NOMO-1 (cell line): ENCODE data around the gene RASAL2.
"Not testable (repeated sequence)": the region's sequence is repeated elsewhere in the genome, so short reads cannot be mapped to it uniquely, and the experiment has no call there.

Experiments
- DNase-seq, 2 experiments: peaks; one replicate each; lab custom pipeline; 2025; ENCODE audit not compliant: unreplicated experiment in 2 of 2; lab: John Stamatoyannopoulos, UW

Gene RASAL2

DNA sequence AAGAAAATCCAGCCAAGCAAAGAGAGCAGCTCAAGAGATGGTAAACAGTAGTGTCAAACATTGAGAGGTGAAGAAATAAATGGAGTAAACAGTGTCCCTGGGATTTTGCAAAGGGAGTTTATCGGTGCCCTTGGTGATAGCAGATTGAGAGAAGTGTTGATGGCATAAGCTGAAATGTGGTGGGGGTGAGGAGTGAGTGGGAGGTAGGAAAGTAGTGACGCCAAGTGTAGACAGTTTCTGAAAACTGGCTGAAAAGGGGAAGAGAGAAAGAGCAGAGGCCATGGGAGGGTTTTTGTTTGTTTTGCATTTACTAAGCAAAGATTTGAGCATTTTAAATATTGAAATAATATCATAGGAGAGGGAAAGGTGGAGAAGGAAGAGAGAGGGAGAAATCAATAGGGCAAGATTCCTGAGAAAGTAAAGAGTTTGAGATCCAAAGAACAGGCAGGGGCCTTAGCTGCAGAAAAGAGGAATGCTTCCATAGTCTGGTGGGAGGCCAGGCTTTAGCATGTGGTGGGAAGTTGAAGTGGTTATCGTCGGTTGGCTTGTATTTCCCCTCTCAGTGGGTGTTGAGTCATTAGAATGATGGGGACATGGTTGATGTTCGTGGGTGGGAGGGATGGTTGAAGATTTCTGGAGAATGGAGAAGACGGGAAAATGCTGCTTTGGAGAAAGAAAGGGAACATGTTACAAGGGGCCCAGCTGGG, 26.8 kb upstream of the RASAL2 start:
- peak; percentile 78 to 85 for DNase-seq

DNA sequence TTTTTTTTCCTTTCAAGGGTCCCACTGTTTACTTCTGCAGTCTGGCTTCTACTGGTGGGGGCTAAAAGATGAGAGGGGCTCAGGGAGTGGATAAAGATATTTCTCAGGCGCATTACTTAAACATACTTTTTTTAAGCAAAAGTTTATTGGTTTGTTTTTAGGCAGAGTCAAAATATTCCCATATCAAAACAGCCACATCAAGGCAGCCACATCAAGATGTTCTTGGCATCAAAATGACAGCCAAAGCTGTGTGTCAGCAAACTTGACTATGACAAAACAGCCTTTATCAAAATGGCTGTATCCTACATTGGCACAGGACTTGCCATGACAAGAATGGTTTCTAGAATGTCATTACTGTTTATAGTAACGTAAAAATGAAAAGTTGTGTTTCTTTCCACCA, 22.1 kb upstream of the RASAL2 start:
- no peak for DNase-seq

DNA sequence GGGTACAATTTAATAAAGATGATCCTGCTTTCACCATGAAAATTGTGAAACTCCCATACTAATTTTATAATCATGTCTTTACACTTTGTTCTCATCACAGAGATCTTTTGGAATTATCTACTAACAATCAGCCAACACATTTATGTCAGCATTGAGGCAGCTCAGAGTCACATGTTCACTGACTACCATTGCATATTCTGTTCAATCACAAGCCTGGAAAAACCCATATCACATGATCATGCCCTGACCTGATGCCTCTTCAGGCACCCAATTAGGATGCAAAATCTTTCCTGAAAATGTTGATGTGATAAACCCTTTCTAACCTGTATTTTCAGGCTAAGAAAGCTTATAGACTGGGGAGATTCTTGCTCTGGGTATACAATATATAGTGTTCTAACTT, 21.6 kb upstream of the RASAL2 start:
- DNase-seq, result no peak

DNA sequence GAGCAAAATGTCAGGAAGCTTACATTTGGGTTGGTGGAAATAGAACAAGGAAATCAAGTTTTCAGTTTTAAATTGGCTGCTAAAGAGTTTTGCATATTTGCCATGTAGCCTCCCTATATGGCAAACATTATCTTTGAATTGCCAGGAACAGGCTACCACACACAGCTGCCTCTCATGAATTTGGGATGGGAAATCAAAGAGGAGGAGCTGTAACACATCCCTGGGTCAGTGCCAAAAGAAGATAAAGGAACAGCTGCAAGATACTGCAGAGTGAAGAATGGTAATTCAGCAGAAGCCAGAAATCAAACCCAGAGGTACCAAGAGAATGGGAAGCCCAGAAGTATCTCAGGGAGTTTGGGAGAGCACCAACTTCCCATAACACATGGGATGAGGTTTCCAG, 18.6 kb upstream of the RASAL2 start:
- DNase-seq, result no peak

DNA sequence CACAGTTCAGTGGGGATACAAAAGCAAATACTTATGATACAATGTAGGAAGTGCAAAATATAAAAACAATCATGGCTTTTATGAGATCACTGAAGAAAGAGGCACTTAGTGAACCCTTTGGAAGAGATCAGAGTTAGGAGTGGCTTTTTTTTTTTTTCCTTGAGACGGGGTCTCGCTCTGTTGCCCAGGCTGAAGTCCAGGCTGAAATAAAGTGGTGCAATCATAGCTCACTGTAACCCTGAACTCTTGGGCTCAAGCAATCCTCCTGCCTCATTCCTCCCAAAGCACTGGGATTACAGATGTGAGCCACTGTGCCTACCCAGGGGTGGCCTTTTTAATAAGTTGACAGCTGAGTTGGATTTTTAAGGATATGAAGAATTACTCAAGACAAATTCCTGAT, 17.3 kb upstream of the RASAL2 start:
- DNase-seq, result no peak

DNA sequence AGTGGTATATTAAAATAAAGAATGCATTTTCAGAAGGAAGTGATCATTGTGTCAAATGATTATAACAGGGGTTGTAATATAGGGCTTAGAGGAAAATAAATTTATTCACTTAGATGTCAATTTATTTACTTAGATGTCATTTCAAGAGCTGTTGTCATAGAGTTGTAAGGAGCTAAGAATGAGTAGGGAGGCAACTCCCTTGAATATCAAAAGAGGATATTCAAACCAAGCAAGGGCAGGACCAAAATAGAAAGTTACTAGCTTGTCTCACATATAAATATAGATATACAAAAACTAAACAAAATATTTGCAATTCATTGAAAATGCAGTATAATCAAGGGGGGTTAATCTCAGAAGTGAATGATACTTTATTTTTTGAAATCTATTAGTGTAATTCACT, 16.0 kb upstream of the RASAL2 start:
- DNase-seq, result no peak

DNA sequence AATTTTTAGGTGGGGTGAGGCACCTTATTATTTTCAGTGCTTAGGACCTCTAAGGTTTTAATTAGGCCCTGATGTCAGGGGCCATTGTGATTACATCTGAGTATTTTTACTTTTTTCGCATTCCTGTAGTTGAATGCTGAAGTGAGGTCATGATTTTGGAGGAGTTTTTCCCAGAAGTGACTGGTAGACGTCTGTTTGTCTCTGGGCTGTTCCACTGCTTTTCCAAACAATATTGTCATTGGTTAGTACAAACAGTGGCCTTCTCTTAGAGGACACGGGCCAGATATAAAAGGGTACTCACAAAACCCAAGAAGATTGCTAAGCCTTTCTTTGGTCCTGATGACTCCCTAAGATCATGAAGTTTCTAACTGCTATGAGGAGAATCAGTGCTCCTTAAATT, 7.6 kb upstream of the RASAL2 start:
- no peak for DNase-seq

DNA sequence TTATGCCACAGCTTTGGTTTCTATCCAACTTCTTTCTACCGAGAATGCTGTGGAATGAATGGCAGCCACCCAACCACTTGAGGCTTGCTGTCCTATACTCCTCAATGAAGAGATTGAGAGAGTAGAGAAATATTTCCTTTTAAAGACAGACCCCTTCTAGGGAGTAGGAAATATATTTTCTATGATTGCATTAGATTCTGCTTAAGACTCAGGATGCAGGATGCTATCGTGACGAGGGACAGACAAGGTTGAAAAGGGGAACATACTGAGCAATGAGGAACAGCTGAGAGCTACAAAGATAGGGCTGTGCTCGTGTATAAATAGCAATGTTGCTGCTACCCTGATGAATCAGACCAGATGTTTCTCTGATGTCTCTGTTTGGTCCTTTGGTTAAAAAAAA, 7.1 kb upstream of the RASAL2 start:
- peak; percentile 13 to 89 for DNase-seq

DNA sequence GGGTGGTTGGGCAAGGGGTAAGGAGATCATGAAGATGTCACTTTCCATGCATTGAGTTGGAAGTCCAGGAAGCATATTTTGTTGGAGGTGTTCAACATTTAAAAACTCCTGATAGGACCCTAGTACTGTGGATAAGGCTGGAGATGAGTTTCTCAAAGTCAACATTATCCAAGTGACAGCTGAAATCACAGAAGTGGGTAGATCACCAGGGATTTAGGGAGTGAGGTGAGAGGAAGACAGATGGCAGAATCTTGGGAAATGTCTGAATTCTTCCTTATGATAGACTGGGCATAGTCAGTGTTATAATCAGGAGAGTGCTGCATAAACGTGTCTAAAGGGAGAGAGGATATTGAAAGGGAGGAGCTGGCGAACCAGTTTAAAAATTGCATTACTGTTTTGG, 5.3 kb upstream of the RASAL2 start:
- DNase-seq, result no peak

DNA sequence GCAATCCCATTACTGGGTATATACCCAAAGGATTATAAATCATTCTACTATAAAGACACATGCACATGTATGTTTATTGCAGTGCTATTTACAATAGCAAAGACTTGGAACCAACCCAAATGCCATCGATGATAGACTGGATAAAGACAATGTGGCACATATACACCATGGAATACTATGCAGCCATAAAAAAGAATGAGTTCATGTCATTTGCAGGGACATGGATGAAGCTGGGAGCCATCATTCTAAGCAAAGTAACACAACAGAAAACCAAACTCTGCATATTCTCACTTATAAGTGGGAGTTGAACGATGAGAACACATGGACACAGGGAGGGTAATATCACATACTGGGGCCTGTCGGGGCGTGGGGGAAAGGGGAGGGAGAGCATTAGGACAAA, 2.5 kb upstream of the RASAL2 start:
- DNase-seq, result not testable (repeated sequence)

DNA sequence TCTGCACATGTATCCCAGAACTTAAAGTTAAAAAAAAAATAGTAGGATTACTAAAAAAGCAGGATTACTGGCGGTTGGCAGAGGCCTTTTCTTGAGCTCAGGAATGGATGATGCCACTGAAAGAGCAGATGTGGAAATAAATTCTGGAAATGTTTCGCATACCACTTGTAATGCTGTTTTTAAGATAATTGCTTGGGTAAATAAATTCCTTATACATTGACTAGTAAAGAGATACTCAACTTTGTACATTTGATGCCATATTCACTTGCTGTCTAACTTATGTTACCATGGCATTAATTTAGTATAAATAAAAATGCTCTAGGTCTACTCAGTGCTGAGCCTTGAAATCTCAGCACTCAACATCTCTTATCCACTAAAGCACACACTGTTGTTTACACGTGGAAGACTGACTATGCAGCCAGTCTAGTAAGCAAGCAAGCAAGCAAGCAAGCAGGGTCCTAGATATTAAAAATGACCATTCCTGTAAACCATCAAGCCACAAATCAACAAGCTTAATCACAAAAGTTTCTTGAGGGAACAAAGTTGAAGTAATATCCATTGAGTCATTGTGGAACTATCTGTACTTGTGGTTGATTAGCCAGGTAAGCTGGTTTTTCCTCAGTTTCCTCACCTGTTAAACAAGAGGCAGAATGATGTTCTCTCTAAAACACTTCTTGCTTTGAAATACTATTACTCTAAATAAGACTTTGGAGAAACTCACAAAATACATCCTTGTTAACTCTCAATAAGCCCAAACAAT, 1.7 kb upstream of the RASAL2 start:
- DNase-seq, result no peak

DNA sequence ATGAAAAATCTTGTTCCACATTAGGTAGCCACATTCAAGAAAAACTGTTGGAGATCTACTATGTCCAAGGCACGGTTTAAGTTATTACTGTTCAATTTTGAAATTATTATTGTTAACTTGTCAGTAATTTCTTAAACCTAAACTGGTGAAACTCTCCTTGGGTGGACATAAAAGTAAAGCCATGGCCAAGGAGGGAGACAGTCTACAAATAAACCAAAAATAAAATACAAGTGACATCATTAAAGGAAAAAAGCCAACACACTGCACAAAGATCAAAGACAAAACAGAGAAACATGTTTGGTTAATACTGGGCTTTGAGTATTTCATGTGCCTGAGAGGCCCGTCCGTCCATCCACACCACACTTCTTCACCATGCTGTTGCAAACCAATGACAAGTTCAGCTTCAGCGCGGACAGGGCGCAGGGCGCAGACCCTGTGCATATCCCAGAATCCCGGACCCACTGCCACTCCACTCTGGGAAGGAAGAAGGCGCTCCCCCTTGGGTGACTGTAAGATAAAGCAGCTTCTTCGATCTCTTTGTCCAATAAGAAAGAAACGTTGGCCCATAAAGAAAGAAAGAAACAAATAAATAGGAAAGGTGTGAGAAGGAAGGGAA, 918 bp upstream of the RASAL2 start:
- DNase-seq, result peak in 1 of 2 experiments; percentile 6

DNA sequence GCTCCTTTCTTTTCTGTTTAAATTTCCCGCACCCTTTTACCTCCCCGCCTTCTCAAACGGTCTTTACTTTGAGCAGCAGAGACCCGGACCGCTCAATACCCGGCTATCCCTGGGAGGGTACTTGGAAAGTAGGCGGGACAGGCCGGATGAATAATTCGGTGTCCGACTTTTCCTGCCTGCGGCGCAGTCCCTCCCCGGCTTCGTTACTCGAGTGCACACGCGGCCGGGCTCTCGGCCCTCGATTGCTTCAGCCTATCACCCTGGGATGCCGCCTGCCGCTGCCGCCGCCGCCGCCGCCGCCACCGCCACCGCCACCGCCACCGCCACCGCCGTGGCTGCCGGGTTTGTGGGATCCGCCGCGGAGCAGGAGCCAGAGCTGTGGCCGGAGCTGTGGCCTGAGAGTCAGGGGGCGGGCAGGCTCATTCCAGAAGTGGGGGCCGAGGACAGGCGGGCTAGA, 382 bp upstream of the RASAL2 start:
- DNase-seq, result peak; percentile 87 to 93

DNA sequence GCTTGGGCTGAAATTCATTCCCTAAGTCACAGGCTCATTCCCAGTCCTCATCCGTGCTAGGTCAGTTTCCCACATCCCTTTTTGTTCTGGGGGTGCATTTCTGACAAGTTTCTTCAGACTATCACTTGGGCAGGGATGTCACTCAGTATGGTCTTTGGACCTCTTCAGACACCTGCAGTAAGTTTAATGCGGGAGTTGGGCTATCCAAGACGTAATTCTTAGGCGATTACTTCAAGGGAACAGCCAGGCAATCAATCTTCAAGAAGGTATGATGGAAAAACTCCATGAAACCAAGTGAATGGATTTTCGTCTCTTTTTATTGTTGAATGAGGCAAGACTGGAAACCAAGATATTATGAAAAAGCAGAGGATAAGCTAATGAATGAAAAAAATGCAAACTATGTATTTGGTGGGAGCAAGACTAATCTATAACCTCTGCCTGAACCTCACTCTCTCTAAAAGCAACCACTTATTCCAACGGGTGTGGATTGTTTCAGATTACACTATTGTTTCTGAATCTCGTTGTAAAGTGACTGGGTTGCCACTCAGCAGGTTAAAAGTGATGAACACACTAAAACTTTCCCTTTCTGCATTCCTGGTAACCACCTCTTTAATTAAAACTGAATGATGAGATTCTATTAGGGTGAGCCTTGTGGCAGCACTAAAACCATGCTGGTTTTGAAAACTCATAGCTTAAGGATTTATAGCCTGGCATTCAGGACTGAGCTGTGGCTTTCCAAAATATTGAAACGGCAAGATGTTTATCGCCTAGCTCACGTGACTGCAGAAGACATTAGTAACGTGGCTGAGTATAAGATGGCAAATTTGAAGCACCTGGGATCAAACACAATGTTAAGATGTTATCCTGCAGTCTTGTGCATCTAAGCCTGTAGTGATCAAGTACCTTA, 1.1 kb downstream of the RASAL2 start:
- DNase-seq, result no peak

DNA sequence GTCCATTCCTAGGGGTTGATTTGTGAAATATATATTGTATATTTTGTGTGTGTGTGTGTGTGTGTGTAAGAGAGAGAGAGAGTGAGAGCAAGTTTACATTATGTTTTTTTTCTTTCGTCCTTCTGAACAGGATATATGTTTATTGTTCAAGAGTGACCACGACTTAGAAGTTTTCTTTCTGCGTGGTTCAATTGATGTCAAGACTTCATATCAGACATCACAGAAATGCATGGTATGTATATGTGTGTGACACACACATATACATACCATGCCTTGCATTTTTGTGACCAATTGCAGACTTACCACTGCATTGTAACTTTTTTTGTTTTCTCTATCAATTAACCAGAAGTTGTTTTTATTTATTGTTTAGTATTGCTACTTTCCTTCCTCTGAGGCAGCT, 2.5 kb downstream of the RASAL2 start:
- no peak for DNase-seq

DNA sequence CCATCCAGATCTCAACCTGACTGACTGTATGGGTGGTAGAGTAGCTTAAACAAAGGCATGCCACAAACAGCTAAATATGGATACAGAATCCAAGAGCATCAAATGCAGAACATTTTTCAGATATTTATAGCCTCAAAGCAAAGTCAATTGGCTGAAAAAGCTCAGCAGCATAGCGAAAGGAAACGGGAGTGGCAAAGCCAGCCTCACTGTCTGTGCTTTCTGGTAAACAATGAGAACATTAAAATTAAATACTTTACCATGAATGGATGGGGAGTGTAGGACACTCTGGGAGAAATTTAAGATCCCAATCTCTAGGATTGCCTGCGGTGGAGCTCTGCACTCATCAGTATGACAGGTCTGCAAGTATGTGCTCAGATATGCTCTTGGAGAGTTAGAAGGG, 4.4 kb downstream of the RASAL2 start:
- DNase-seq, result no peak

DNA sequence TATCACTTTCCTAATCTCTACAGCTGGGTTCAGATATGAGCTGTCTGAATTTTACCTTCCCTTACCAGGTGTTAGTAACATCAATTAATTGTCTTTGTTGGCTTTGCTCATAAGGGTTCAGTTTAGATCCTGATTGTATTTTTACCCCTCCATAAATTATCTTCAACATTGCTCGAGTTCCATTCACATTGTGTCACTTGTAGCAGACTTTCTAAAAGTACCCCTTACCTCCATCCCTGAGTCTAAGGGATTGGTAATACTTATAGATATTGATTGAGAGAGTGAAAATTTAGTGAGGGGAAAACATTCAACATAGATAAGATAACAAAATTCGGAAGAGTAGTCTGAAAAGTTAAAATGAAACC, 7.3 kb downstream of the RASAL2 start:
- DNase-seq, result no peak

DNA sequence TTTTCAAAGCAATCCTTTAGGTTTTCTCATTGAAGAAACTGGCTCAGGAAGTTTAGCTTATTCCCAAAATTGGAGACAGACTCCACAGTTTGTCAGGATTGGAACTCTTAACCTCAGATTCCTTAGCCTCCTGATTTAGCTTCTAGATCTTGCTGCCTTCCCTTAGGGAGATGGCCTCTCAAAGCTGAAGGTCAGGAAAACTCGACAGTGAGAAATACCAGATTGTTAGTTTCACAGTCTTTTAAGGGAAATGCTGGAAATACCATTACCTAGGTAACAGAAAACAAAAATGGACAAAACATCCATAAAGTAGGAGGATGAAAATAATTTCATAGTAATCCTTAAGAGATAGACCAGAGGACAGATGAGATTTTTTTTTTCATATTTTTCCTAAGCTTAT, 7.8 kb downstream of the RASAL2 start:
- DNase-seq, result no peak

DNA sequence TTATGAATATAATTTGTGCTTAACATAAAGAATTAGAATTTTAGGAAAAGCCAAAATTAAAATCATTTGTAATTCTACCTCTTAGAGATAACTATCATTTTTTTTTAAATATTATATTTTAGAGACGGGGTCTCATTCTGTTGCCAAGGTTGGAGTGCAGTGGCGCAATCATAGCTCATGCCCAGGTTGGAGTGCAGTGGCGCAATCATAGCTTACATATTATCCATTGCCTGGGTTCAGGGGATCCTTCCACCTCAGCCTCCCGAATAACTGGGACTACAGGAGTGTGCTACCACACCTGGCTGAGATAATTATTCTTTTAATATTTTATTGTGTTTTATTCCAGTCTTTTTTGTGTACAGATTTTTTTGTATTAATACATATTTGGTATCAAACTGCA, 8.3 kb downstream of the RASAL2 start:
- DNase-seq, result no peak

DNA sequence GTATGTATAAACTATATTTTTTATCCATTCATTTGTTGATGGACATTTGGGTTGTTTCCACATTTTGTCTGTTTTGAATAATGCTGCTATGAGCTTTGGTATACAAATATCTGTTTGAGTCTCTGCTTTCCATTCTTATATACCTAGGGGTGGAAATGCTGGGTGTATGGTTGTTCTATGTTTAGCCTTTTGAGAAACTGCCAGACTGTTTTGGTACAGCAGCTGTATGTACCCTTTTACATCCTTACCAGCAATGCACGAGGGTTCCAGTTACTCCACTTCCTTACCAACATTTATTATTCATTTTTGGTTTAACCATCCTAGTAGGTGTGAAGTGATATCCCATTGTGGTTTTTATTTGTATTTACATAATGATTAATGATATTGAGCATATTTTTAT, 13.9 kb downstream of the RASAL2 start:
- DNase-seq, result no peak
